ENCODE data around the gene NEUROD1.
"Not testable (repeated sequence)": the region's sequence is repeated elsewhere in the genome, so short reads cannot be mapped to it uniquely, and the experiment has no call there.

NEUROD1 gene

GRCh38 chr2:181680055-181680936, at the start of gene NEUROD1:
Gene NEUROD1, minus strand, starts transcription at chr2:181680517. Its CDS starts 1,657 bp downstream, at chr2:181678860.
- peak in 1 of 2 experiments; percentile 34 for DNase-seq (ENCODE audit: low spot score in 2 of 2)
- in situ Hi-C loops (cut with MboI; ENCODE audit: low sequenced_read_pairs), result no loop called here
- Histone ChIP-seq H3K9me3 (peaks cover 2% of the 10 kb centered on the region; the same call in 1 of the 2 replicates), H3K4me1 (no peaks in the 10 kb centered on the region), H3K36me3 (replicated peaks) (no peaks in the 10 kb centered on the region), H3K27me3 (ENCODE audit: low read depth) (peaks cover 71% of the 10 kb centered on the region), H3K4me3 (no peak within 1 kb of the TSS)

- no peak overlapping the region for H3K4me3 ChIP-seq
- no peaks in the 10 kb centered on the region for H3K36me3 ChIP-seq (replicated peaks)
- peaks cover 8% of the 10 kb centered on the region for H3K27me3 ChIP-seq (ENCODE audit: low read depth)
- in situ Hi-C loops (cut with MboI; ENCODE audit: low sequenced_read_pairs), result no loop called here
- H3K4me1 ChIP-seq, result no peaks in the 10 kb centered on the region
- no peaks in the 10 kb centered on the region; the same call in 1 of the 2 replicates for H3K9me3 ChIP-seq
- no peak for DNase-seq (ENCODE audit: low spot score in 2 of 2)
Measured at GRCh38 chr2:181725476-181725875, 45.2 kb upstream of the NEUROD1 start.

GRCh38 chr2:181724662-181725061, 44.3 kb upstream of the NEUROD1 start:
- Histone ChIP-seq H3K36me3 (replicated peaks) (no peaks in the 10 kb centered on the region), H3K27me3 (ENCODE audit: low read depth) (peaks cover 8% of the 10 kb centered on the region), H3K4me1 (no peaks in the 10 kb centered on the region), H3K4me3 (no peak overlapping the region), H3K9me3 (no peaks in the 10 kb centered on the region; the same call in 1 of the 2 replicates)
- DNase-seq (ENCODE audit: low spot score in 2 of 2), result no peak
- in situ Hi-C loops (cut with MboI; ENCODE audit: low sequenced_read_pairs), result loop anchor here (25.0 kb wide), 2 partner anchors 637 to 1612 kb away; no protein-coding TSS in a partner anchor

GRCh38 chr2:181723731-181724130, 43.4 kb upstream of the NEUROD1 start:
- no peak for DNase-seq (ENCODE audit: low spot score in 2 of 2)
- in situ Hi-C loops (cut with MboI; ENCODE audit: low sequenced_read_pairs), result loop anchor here (25.0 kb wide), 2 partner anchors 636 to 1611 kb away; no protein-coding TSS in a partner anchor
- Histone ChIP-seq H3K9me3 (no peaks in the 10 kb centered on the region; the same call in 1 of the 2 replicates), H3K36me3 (replicated peaks) (no peaks in the 10 kb centered on the region), H3K27me3 (ENCODE audit: low read depth) (peaks cover 8% of the 10 kb centered on the region), H3K4me1 (no peaks in the 10 kb centered on the region), H3K4me3 (no peak overlapping the region)

GRCh38 chr2:181715033-181715630, 34.8 kb upstream of the NEUROD1 start:
- Histone ChIP-seq H3K27me3 (ENCODE audit: low read depth) (no peaks in the 10 kb centered on the region), H3K4me1 (no peaks in the 10 kb centered on the region), H3K9me3 (no peaks in the 10 kb centered on the region), H3K36me3 (replicated peaks) (no peaks in the 10 kb centered on the region), H3K4me3 (no peak overlapping the region)
- in situ Hi-C loops (cut with MboI; ENCODE audit: low sequenced_read_pairs), result loop anchor here (25.0 kb wide), 2 partner anchors 628 to 1603 kb away; no protein-coding TSS in a partner anchor
- DNase-seq (ENCODE audit: low spot score in 2 of 2), result peak; percentile 77 to 83

- not testable (repeated sequence) for H3K4me3 ChIP-seq; H3K9me3 ChIP-seq; H3K36me3 ChIP-seq (replicated peaks); DNase-seq (ENCODE audit: low spot score in 2 of 2); H3K4me1 ChIP-seq; H3K27me3 ChIP-seq (ENCODE audit: low read depth)
- in situ Hi-C loops (cut with MboI; ENCODE audit: low sequenced_read_pairs), result loop anchor here (25.0 kb wide), 2 partner anchors 624 to 1599 kb away; no protein-coding TSS in a partner anchor
Measured at GRCh38 chr2:181711051-181711450, 30.7 kb upstream of the NEUROD1 start.

- H3K27me3 ChIP-seq (ENCODE audit: low read depth); H3K36me3 ChIP-seq (replicated peaks); H3K4me1 ChIP-seq; H3K4me3 ChIP-seq; H3K9me3 ChIP-seq; DNase-seq (ENCODE audit: low spot score in 2 of 2): not testable (repeated sequence)
- in situ Hi-C loops (cut with MboI; ENCODE audit: low sequenced_read_pairs), result loop anchor here (25.0 kb wide), 2 partner anchors 615 to 1590 kb away; no protein-coding TSS in a partner anchor
Measured at GRCh38 chr2:181702519-181702918, 22.2 kb upstream of the NEUROD1 start.

GRCh38 chr2:181698223-181698622, 17.9 kb upstream of the NEUROD1 start:
- in situ Hi-C loops (cut with MboI; ENCODE audit: low sequenced_read_pairs), result no loop called here
- Histone ChIP-seq H3K36me3 (replicated peaks) (no peaks in the 10 kb centered on the region), H3K9me3 (0 out of 2 replicates have a peak, but pooled peaks cover 4% of the 10 kb centered on the region), H3K4me1 (no peaks in the 10 kb centered on the region), H3K4me3 (no peak overlapping the region), H3K27me3 (ENCODE audit: low read depth) (no peaks in the 10 kb centered on the region; the same call in 1 of the 2 replicates)
- DNase-seq (ENCODE audit: low spot score in 2 of 2), result no peak

- Histone ChIP-seq H3K4me1 (no peaks in the 10 kb centered on the region), H3K9me3 (no peaks in the 10 kb centered on the region), H3K36me3 (replicated peaks) (no peaks in the 10 kb centered on the region), H3K27me3 (ENCODE audit: low read depth) (no peaks in the 10 kb centered on the region; the same call in none of the 2 replicates), H3K4me3 (no peak overlapping the region)
- in situ Hi-C loops (cut with MboI; ENCODE audit: low sequenced_read_pairs), result no loop called here
- DNase-seq (ENCODE audit: low spot score in 2 of 2), result no peak
Measured at GRCh38 chr2:181697571-181697970, 17.3 kb upstream of the NEUROD1 start.

- Histone ChIP-seq H3K9me3 (no peaks in the 10 kb centered on the region), H3K27me3 (ENCODE audit: low read depth) (peaks cover 3% of the 10 kb centered on the region), H3K36me3 (replicated peaks) (no peaks in the 10 kb centered on the region), H3K4me3 (no peak overlapping the region), H3K4me1 (no peaks in the 10 kb centered on the region)
- DNase-seq (ENCODE audit: low spot score in 2 of 2), result no peak
- in situ Hi-C loops (cut with MboI; ENCODE audit: low sequenced_read_pairs), result no loop called here
Measured at GRCh38 chr2:181697126-181697525, 16.8 kb upstream of the NEUROD1 start.

- H3K9me3 ChIP-seq, result no peaks in the 10 kb centered on the region
- peaks cover 8% of the 10 kb centered on the region for H3K27me3 ChIP-seq (ENCODE audit: low read depth)
- in situ Hi-C loops (cut with MboI; ENCODE audit: low sequenced_read_pairs), result no loop called here
- no peak overlapping the region for H3K4me3 ChIP-seq
- H3K4me1 ChIP-seq, result no peaks in the 10 kb centered on the region
- H3K36me3 ChIP-seq (replicated peaks), result no peaks in the 10 kb centered on the region
- DNase-seq (ENCODE audit: low spot score in 2 of 2), result no peak
Measured at GRCh38 chr2:181694271-181694670, 14.0 kb upstream of the NEUROD1 start.

- Histone ChIP-seq H3K27me3 (ENCODE audit: low read depth) (peaks cover 13% of the 10 kb centered on the region), H3K36me3 (replicated peaks) (no peaks in the 10 kb centered on the region), H3K4me1 (no peaks in the 10 kb centered on the region), H3K9me3 (no peaks in the 10 kb centered on the region), H3K4me3 (no peak overlapping the region)
- in situ Hi-C loops (cut with MboI; ENCODE audit: low sequenced_read_pairs), result no loop called here
- DNase-seq (ENCODE audit: low spot score in 2 of 2), result no peak
Measured at GRCh38 chr2:181690860-181691259, 10.5 kb upstream of the NEUROD1 start.

- no peaks in the 10 kb centered on the region for H3K36me3 ChIP-seq (replicated peaks)
- in situ Hi-C loops (cut with MboI; ENCODE audit: low sequenced_read_pairs), result no loop called here
- no peak for DNase-seq (ENCODE audit: low spot score in 2 of 2)
- no peaks in the 10 kb centered on the region for H3K4me1 ChIP-seq
- H3K4me3 ChIP-seq, result no peak overlapping the region
- peaks cover 47% of the 10 kb centered on the region for H3K27me3 ChIP-seq (ENCODE audit: low read depth)
- peaks cover 2% of the 10 kb centered on the region; the same call in 1 of the 2 replicates for H3K9me3 ChIP-seq
Measured at GRCh38 chr2:181686576-181687185, 6.4 kb upstream of the NEUROD1 start.
